BE2C (cell line): ENCODE data around the gene CPLX1.

Experiments
- DNase-seq: peaks from one replicate; pipeline ENCODE4 v3.0.0-alpha.2; 2020
- H3K27me3 ChIP-seq: fragments of 250-450 bp; sonication (Bioruptor Pico); 2 replicates; pipeline ENCODE4 v1.5.1; 2020; ENCODE audit warnings: mild to moderate bottlenecking
- H3K36me3 ChIP-seq: fragments of 250-450 bp; sonication (Bioruptor Pico); 2 replicates; pipeline ENCODE4 v1.5.1; 2020; ENCODE audit warnings: mild to moderate bottlenecking
- H3K4me1 ChIP-seq: fragments of 250-450 bp; sonication (Bioruptor Pico); 2 replicates; pipeline ENCODE4 v1.5.1; 2020
- H3K4me3 ChIP-seq: 2 replicates; pipeline ENCODE4 v1.5.1; 2011; ENCODE audit warnings: low read depth, low read length
- H3K9me3 ChIP-seq: fragments of 250-450 bp; sonication (Bioruptor Pico); 2 replicates; pipeline ENCODE4 v1.5.1; 2020
- CTCF ChIP-seq: IDR thresholded peaks from 2 replicates; pipeline ENCODE4 v1.5.1; 2012; ENCODE audit warnings: mild to moderate bottlenecking, low read depth, low read length

The CPLX1 gene

GRCh38 chr4:804804-805203 lies 21.1 kb downstream of the CPLX1 start:
- Histone ChIP-seq H3K4me3 (no peak overlapping the region), H3K36me3 (peaks cover 41% of the 10 kb centered on the region), H3K4me1 (no peaks in the 10 kb centered on the region), H3K9me3 (no peaks in the 10 kb centered on the region), H3K27me3 (no peaks in the 10 kb centered on the region)
- no peak for DNase-seq
- TF ChIP-seq CTCF, result no peak

GRCh38 chr4:803884-804283 lies 22.0 kb downstream of the CPLX1 start:
- no peak for DNase-seq
- no peak overlapping the region for H3K4me3 ChIP-seq
- peaks cover 48% of the 10 kb centered on the region for H3K36me3 ChIP-seq
- H3K4me1 ChIP-seq, result no peaks in the 10 kb centered on the region
- H3K9me3 ChIP-seq, result no peaks in the 10 kb centered on the region
- H3K27me3 ChIP-seq, result no peaks in the 10 kb centered on the region
- no peak for TF ChIP-seq CTCF

- Histone ChIP-seq H3K9me3 (no peaks in the 10 kb centered on the region), H3K4me3 (no peak overlapping the region), H3K36me3 (peaks cover 52% of the 10 kb centered on the region), H3K4me1 (no peaks in the 10 kb centered on the region), H3K27me3 (no peaks in the 10 kb centered on the region)
- no peak for DNase-seq
- no peak for TF ChIP-seq CTCF
These were observed 24.3 kb downstream of the CPLX1 start for GRCh38 chr4:801436-802124.

GRCh38 chr4:797066-797465 lies 28.9 kb downstream of the CPLX1 start:
- Histone ChIP-seq H3K4me3 (no peak overlapping the region), H3K36me3 (peaks cover 30% of the 10 kb centered on the region), H3K4me1 (no peaks in the 10 kb centered on the region), H3K9me3 (no peaks in the 10 kb centered on the region), H3K27me3 (no peaks in the 10 kb centered on the region)
- no peak for DNase-seq
- TF ChIP-seq CTCF, result no peak

GRCh38 chr4:796206-796605 lies 29.7 kb downstream of the CPLX1 start:
- Histone ChIP-seq H3K27me3 (no peaks in the 10 kb centered on the region), H3K4me1 (no peaks in the 10 kb centered on the region), H3K9me3 (no peaks in the 10 kb centered on the region), H3K36me3 (peaks cover 21% of the 10 kb centered on the region), H3K4me3 (no peak overlapping the region)
- DNase-seq, result no peak
- no peak for TF ChIP-seq CTCF

- no peaks in the 10 kb centered on the region for H3K27me3 ChIP-seq
- H3K36me3 ChIP-seq, result peaks cover 19% of the 10 kb centered on the region
- TF ChIP-seq CTCF, result no peak
- DNase-seq, result no peak
- no peak overlapping the region for H3K4me3 ChIP-seq
- H3K9me3 ChIP-seq, result no peaks in the 10 kb centered on the region
- no peaks in the 10 kb centered on the region for H3K4me1 ChIP-seq
These were observed 30.2 kb downstream of the CPLX1 start for GRCh38 chr4:795726-796119.
